ENCODE measurements around the gene PPP1CA. TPM values are rescaled to one million over a fixed set of nuclear protein-coding genes. Genes with fewer than 3 reads are reported as not detected.

The PPP1CA gene
- total and polyA plus RNA-seq, 2 donors (not counting 1 experiment from before 2014, with no cell fraction given), result 104 to 135 TPM

DNA sequence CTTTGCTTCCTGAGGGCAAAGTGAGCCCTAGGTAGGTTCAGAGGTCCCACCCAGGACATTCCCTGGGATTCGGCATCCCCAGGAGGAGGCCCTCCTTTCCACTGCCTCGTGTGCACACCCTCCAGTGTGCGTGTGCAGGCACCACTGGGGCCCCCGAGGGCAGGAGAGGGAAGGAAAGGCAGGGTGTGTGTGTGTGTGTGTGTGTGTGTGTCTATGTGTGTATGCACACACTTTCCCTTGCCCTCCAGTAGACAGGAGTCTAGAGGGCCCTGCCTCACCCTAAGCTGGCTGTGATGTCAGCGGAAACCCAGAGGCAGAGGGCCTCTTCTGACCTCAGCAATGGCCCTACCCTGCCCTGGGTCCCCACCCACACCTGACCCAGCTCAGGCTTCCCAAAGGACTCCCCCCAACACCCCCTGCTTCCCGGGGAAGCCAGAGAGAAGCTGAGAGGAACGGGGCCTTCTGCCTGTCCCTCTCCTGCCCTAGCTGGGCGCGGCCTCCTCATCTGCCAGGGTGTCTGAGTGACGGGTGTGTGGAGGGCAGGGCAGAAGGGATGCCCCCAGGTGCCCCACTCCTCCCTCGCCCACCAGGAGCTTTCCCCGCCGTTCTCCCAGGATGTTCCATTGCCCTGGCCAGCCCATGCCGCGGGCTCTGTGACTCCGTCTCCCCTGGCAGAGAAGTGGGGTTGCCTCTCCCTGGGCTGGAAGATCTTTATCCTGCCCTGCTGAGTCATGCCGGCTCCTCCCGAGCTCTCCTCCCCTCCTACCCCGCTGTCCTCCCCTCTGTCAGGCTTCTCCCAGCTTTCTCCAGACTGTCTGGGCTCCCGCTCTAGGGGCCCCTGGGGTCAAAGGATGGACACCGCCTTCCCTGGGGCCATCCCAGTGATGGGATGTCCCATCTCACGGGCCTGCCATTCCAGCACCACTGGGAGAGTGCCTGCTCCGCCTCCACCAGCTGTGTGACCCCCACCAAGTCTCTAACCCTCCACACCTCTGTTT, 22.3 kb downstream of the PPP1CA start:
- Histone ChIP-seq H2AFZ (ENCODE audit: low read length) (no peak overlapping the region), H3K4me3 (replicated peaks in 1 of 4; ENCODE audit: control extremely low read depth in 1 of 4, insufficient read depth in 1 of 4, low read depth in 3 of 4, low read length in 4 of 4) (no peak overlapping the region), H3K27ac (ENCODE audit: insufficient read depth, low read length) (no peak overlapping the region), H3K4me1 (ENCODE audit: control insufficient read depth, extremely low read depth, insufficient read depth, low read length) (peaks cover 15% of the 10 kb centered on the region), H3K27me3 (ENCODE audit: control insufficient read depth, insufficient read depth, low read length) (no peaks in the 10 kb centered on the region), H3K79me2 (ENCODE audit: control insufficient read depth, insufficient read depth, low read length) (no peaks in the 10 kb centered on the region), H3K36me3 (ENCODE audit: control insufficient read depth, insufficient read depth, low read length) (no peaks in the 10 kb centered on the region), H3K9me3 (ENCODE audit: control insufficient read depth, insufficient read depth, low read depth, low read length) (no peaks in the 10 kb centered on the region), H4K20me1 (ENCODE audit: control insufficient read depth, extremely low read depth, insufficient read depth, low read length) (no peaks in the 10 kb centered on the region), H3K4me2 (ENCODE audit: extremely low read depth, insufficient read depth, low read length) (peak overlapping the region; percentile 13), H3K9ac (ENCODE audit: insufficient read depth, low read length) (no peak overlapping the region)
- TF ChIP-seq, protein P1, sequence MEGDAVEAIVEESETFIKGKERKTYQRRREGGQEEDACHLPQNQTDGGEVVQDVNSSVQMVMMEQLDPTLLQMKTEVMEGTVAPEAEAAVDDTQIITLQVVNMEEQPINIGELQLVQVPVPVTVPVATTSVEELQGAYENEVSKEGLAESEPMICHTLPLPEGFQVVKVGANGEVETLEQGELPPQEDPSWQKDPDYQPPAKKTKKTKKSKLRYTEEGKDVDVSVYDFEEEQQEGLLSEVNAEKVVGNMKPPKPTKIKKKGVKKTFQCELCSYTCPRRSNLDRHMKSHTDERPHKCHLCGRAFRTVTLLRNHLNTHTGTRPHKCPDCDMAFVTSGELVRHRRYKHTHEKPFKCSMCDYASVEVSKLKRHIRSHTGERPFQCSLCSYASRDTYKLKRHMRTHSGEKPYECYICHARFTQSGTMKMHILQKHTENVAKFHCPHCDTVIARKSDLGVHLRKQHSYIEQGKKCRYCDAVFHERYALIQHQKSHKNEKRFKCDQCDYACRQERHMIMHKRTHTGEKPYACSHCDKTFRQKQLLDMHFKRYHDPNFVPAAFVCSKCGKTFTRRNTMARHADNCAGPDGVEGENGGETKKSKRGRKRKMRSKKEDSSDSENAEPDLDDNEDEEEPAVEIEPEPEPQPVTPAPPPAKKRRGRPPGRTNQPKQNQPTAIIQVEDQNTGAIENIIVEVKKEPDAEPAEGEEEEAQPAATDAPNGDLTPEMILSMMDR (conservative IDR thresholded peaks at IDR 0.05 in 1 of 2, IDR thresholded peaks at IDR 0.05 in 1 of 2; ENCODE audit: low read depth in 1 of 2, low read length in 2 of 2), result no peak
- no peak for TF ChIP-seq EZH2 (IDR thresholded peaks at IDR 0.05; ENCODE audit: low read length, missing control alignments)
- peak; percentile 47 to 70 for DNase-seq (ENCODE audit: low read depth in 2 of 2)

- Histone ChIP-seq H3K4me1 (ENCODE audit: control insufficient read depth, extremely low read depth, insufficient read depth, low read length) (peaks cover 20% of the 10 kb centered on the region), H3K9ac (ENCODE audit: insufficient read depth, low read length) (no peak overlapping the region), H3K4me3 (replicated peaks in 1 of 4; ENCODE audit: control extremely low read depth in 1 of 4, insufficient read depth in 1 of 4, low read depth in 3 of 4, low read length in 4 of 4) (no peak overlapping the region), H3K9me3 (ENCODE audit: control insufficient read depth, insufficient read depth, low read depth, low read length) (no peaks in the 10 kb centered on the region), H3K79me2 (ENCODE audit: control insufficient read depth, insufficient read depth, low read length) (no peaks in the 10 kb centered on the region), H3K4me2 (ENCODE audit: extremely low read depth, insufficient read depth, low read length) (no peak overlapping the region), H3K27ac (ENCODE audit: insufficient read depth, low read length) (no peak overlapping the region), H3K36me3 (ENCODE audit: control insufficient read depth, insufficient read depth, low read length) (no peaks in the 10 kb centered on the region), H3K27me3 (ENCODE audit: control insufficient read depth, insufficient read depth, low read length) (no peaks in the 10 kb centered on the region), H2AFZ (ENCODE audit: low read length) (no peak overlapping the region), H4K20me1 (ENCODE audit: control insufficient read depth, extremely low read depth, insufficient read depth, low read length) (no peaks in the 10 kb centered on the region)
- DNase-seq (ENCODE audit: low read depth in 2 of 2), result no peak
- TF ChIP-seq, protein P1 (conservative IDR thresholded peaks at IDR 0.05 in 1 of 2, IDR thresholded peaks at IDR 0.05 in 1 of 2; ENCODE audit: low read depth in 1 of 2, low read length in 2 of 2), result no peak
- no peak for TF ChIP-seq EZH2 (IDR thresholded peaks at IDR 0.05; ENCODE audit: low read length, missing control alignments)
Measured at GRCh38 chr11:67378544-67378943, 23.1 kb downstream of the PPP1CA start.

DNA sequence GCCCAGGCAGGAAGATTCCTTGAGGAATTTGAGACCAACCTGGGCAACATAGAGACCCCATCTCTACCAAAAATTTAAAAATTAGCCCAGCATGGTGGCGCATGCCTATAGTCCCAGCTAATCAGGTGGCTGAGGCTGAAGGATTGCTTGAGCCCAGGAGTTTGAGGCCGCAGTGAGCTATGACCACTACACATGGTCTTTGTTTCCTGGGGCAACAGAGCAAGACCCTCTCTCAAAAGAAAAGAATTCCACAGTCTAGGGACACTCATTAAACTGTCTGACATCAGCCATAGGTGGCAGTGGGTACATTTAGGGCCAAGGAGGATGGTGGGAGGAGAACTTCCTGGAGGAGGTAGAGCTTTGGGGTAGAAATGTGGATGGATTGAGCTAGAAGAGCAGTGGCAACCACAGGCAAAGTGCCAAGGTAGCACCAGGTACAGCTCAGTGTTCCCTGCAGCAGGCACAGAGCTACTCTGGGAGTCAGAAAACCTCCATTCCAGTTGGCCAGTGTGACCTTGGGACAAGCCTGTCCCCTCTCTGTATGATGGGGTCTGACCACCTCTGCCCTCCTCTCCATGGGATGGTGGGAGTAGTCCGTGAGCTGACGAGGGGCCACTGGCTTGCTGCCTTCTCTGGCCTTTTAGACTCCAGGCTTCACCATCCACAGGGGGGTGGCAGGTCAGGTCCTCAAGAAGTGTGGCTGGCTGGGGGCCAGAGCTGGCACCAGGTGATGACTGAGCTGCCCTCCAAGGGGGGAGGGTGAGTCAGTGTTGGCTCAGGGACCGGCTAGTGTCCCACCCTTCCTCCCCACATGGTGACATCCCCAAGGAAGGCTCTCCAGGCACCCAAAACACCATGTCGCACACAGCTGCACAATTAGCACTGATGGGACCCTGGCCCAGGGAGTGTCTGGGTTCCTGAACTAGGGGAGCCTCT, 24.5 kb downstream of the PPP1CA start:
- DNase-seq (ENCODE audit: low read depth in 2 of 2), result no peak
- H3K4me2 ChIP-seq (ENCODE audit: extremely low read depth, insufficient read depth, low read length), result no peak overlapping the region
- no peak overlapping the region for H3K9ac ChIP-seq (ENCODE audit: insufficient read depth, low read length)
- peaks cover 20% of the 10 kb centered on the region for H3K4me1 ChIP-seq (ENCODE audit: control insufficient read depth, extremely low read depth, insufficient read depth, low read length)
- no peaks in the 10 kb centered on the region for H4K20me1 ChIP-seq (ENCODE audit: control insufficient read depth, extremely low read depth, insufficient read depth, low read length)
- H3K27ac ChIP-seq (ENCODE audit: insufficient read depth, low read length), result no peak overlapping the region
- no peak overlapping the region for H2AFZ ChIP-seq (ENCODE audit: low read length)
- TF ChIP-seq EZH2 (IDR thresholded peaks at IDR 0.05; ENCODE audit: low read length, missing control alignments), result no peak
- TF ChIP-seq, protein P1 (conservative IDR thresholded peaks at IDR 0.05 in 1 of 2, IDR thresholded peaks at IDR 0.05 in 1 of 2; ENCODE audit: low read depth in 1 of 2, low read length in 2 of 2), result no peak
- H3K9me3 ChIP-seq (ENCODE audit: control insufficient read depth, insufficient read depth, low read depth, low read length), result no peaks in the 10 kb centered on the region
- no peaks in the 10 kb centered on the region for H3K36me3 ChIP-seq (ENCODE audit: control insufficient read depth, insufficient read depth, low read length)
- H3K79me2 ChIP-seq (ENCODE audit: control insufficient read depth, insufficient read depth, low read length), result peaks cover 1% of the 10 kb centered on the region
- no peaks in the 10 kb centered on the region for H3K27me3 ChIP-seq (ENCODE audit: control insufficient read depth, insufficient read depth, low read length)
- no peak overlapping the region for H3K4me3 ChIP-seq (replicated peaks in 1 of 4; ENCODE audit: control extremely low read depth in 1 of 4, insufficient read depth in 1 of 4, low read depth in 3 of 4, low read length in 4 of 4)

All from fibroblast of lung (primary cell).